Esophagus muscularis mucosa (tissue), 4 donors: Measurements from ENCODE around the gene ERBB4. TPM values are rescaled to one million over a fixed set of nuclear protein-coding genes. Genes with fewer than 3 reads are reported as not detected.

ENCODE experiments used
- DNase-seq: peaks from one replicate; pipeline ENCODE4 v3.0.0-alpha.2; 2017; ENCODE audit errors: extremely low spot score
- H3K27ac ChIP-seq, 4 donors: fragments of 200-600 bp; sonication (generic); replicated peaks in 1 of 4; 1 replicate in 3 of 4; 2 replicates in 1 of 4; pipeline ENCODE4 v1.5.1; 2016 to 2019; ENCODE audit warnings: mild to moderate bottlenecking in 1 of 4
- H3K27me3 ChIP-seq, 4 donors: fragments of 200-600 bp; sonication (generic); one replicate each; pipeline versions ENCODE4 v1.5.1 to v1.6.0; 2016 to 2019
- H3K36me3 ChIP-seq, 4 donors: fragments of 200-600 bp; sonication (generic); one replicate each; pipeline ENCODE4 v1.5.1; 2016 to 2019
- H3K4me1 ChIP-seq, 4 donors: fragments of 200-600 bp; sonication (generic); one replicate each; pipeline ENCODE4 v1.5.1; 2016 to 2019
- H3K4me3 ChIP-seq, 4 donors: fragments of 200-600 bp; sonication (generic); 1 replicate in 2 of 4; 2 replicates in 2 of 4; pipeline ENCODE4 v1.5.1; 2016 to 2019; ENCODE audit warnings: mild to moderate bottlenecking in 4 of 4, moderate library complexity in 1 of 4
- H3K9me3 ChIP-seq, 4 donors: fragments of 200-600 bp; sonication (generic); 1 replicate in 3 of 4; 2 replicates in 1 of 4; pipeline ENCODE4 v1.5.1; 2016 to 2019
- CTCF ChIP-seq, 3 experiments: fragments of 200-600 bp in 2 of 3; fragments of 450-650 bp in 1 of 3; sonication (generic) in 2 of 3; IDR thresholded peaks; one replicate each; pipeline ENCODE4 v1.5.1; 2017 to 2019; ENCODE audit warnings: antibody characterized with exemption in 3 of 3, mild to moderate bottlenecking in 2 of 3, moderate library complexity in 1 of 3
- EP300 ChIP-seq: sonication (generic); formaldehyde crosslinking; IDR thresholded peaks from one replicate; pipeline ENCODE4 v1.6.1; 2017; ENCODE audit warnings: antibody characterized with exemption
- POLR2A ChIP-seq: fragments of 450-650 bp; IDR thresholded peaks from one replicate; pipeline ENCODE4 v1.6.1; 2017; ENCODE audit warnings: antibody characterized with exemption, moderate library complexity, mild to moderate bottlenecking, low read depth
- POLR2AphosphoS5 ChIP-seq, 2 donors: sonication (generic); formaldehyde crosslinking; IDR thresholded peaks; one replicate each; pipeline ENCODE4 v1.6.1; 2017; ENCODE audit warnings: antibody characterized with exemption in 2 of 2
- WGBS: methylation state at CpG from one replicate; pipeline ENCODE4 v1.1.5; 2018; 5-methylcytosine and 5-hydroxymethylcytosine counted together
- intact Hi-C: fragments of 100-400 bp; cut with DNase I; formaldehyde crosslinking; loops from one replicate; pipeline ENCODE4 v1.15.1; 2023
- total RNA-seq, 4 donors: library from RNA; depleted of rRNA; stranded (reverse); fragments of >200 nt; gene quantifications; one replicate each; pipeline versions ENCODE4 v1.1.0 to v1.2.1, GENCODE V29; 2016

The ERBB4 gene
- total RNA-seq, 4 donors from 2014 or later, result under 0.01 to 0.19 (median 0.17) TPM

- WGBS, result 40% methylated on average over 2 of the region's 2 CpGs
- TF ChIP-seq EP300, result no peak
- no peak for TF ChIP-seq POLR2A
- TF ChIP-seq CTCF (IDR thresholded peaks at IDR 0.05), result no peak
- TF ChIP-seq POLR2AphosphoS5 (IDR thresholded peaks at IDR 0.05), result no peak
- Histone ChIP-seq H3K9me3 (no peaks in the 10 kb centered on the region), H3K4me3 (no peak overlapping the region), H3K27ac (no peak overlapping the region), H3K4me1 (no peaks in the 10 kb centered on the region), H3K27me3 (no peaks in the 10 kb centered on the region), H3K36me3 (no peaks in the 10 kb centered on the region)
- intact Hi-C loops, result no loop called here
- no peak for DNase-seq
Measured at GRCh38 chr2:212523756-212524155, 14.8 kb downstream of the ERBB4 start.

DNA sequence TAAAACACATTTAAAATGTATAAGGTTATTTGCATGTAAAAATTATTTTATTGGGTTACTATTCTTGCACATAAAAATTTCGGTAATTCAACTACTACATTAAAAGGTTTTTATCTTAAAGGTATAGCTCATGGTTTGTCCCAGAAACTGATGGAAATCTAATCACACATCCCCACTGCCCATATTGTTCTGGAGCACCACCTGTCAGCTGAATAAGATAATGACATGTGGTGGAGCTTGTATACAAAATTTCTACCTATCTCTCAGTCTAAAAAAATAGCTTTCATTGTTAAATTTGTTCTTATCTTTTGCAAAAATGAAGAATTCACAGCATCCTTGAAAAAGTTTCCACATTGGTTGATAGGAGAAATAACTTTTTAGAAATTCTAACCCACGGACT is 18.3 kb downstream of the ERBB4 start:
- WGBS, result 45% methylated on average over 2 of the region's 2 CpGs
- Histone ChIP-seq H3K27ac (no peak overlapping the region), H3K4me1 (no peaks in the 10 kb centered on the region), H3K36me3 (no peaks in the 10 kb centered on the region), H3K9me3 (no peaks in the 10 kb centered on the region), H3K27me3 (no peaks in the 10 kb centered on the region), H3K4me3 (no peak overlapping the region)
- intact Hi-C loops, result no loop called here
- TF ChIP-seq CTCF (IDR thresholded peaks at IDR 0.05), result no peak
- no peak for TF ChIP-seq EP300
- TF ChIP-seq POLR2AphosphoS5 (IDR thresholded peaks at IDR 0.05), result no peak
- no peak for TF ChIP-seq POLR2A
- DNase-seq, result no peak

DNA sequence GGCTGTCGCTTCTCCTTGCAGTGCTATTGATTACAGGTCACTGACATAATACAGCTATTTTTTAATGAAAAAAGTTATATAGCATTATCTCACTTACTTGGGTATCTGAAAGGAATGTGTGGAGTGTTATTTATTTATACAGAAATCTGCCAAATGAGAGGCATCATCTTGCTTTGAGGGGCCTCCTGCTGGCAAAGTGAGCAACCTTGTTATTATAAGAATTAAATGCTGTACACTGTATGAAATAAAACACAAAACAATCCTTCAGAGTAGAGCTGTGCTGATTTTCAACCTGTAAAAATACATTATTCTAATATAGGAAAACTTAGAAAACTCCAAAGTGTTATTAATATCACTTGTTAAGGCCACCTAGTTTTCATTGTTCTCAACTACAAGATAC is 20.9 kb downstream of the ERBB4 start:
- no peaks in the 10 kb centered on the region for H3K27me3 ChIP-seq
- TF ChIP-seq EP300, result no peak
- no peak for TF ChIP-seq POLR2AphosphoS5 (IDR thresholded peaks at IDR 0.05)
- no peak for TF ChIP-seq POLR2A
- TF ChIP-seq CTCF (IDR thresholded peaks at IDR 0.05), result no peak

GRCh38 chr2:212505586-212505985 is 33.0 kb downstream of the ERBB4 start:
- Histone ChIP-seq H3K4me3 (no peak overlapping the region), H3K27me3 (no peaks in the 10 kb centered on the region), H3K27ac (no peak overlapping the region), H3K9me3 (no peaks in the 10 kb centered on the region), H3K4me1 (no peaks in the 10 kb centered on the region), H3K36me3 (no peaks in the 10 kb centered on the region)
- no peak for TF ChIP-seq POLR2AphosphoS5 (IDR thresholded peaks at IDR 0.05)
- no peak for TF ChIP-seq POLR2A
- 89% methylated on average over 2 of the region's 2 CpGs for WGBS
- DNase-seq, result no peak
- intact Hi-C loops, result no loop called here

More for the DNA sequence above, 20.9 kb downstream of the ERBB4 start:
- Histone ChIP-seq H3K4me1 (no peaks in the 10 kb centered on the region), H3K9me3 (no peaks in the 10 kb centered on the region), H3K36me3 (no peaks in the 10 kb centered on the region), H3K27ac (no peak overlapping the region), H3K4me3 (no peak overlapping the region)
- intact Hi-C loops, result no loop called here
- 90% methylated on average over 1 of the region's 1 CpG for WGBS
- DNase-seq, result no peak

- TF ChIP-seq POLR2A (no peak), EP300 (no peak), POLR2AphosphoS5 (IDR thresholded peaks at IDR 0.05) (no peak), CTCF (IDR thresholded peaks at IDR 0.05) (no peak)
Measured at GRCh38 chr2:212495046-212495445, 43.6 kb downstream of the ERBB4 start.

More at GRCh38 chr2:212495046-212495445, 43.6 kb downstream of the ERBB4 start:
- no peaks in the 10 kb centered on the region for H3K36me3 ChIP-seq
- no peak for DNase-seq
- no peaks in the 10 kb centered on the region for H3K4me1 ChIP-seq
- H3K27ac ChIP-seq, result no peak overlapping the region
- WGBS, result 80% methylated on average over 1 of the region's 1 CpG
- H3K27me3 ChIP-seq, result no peaks in the 10 kb centered on the region
- intact Hi-C loops, result no loop called here
- no peaks in the 10 kb centered on the region for H3K9me3 ChIP-seq
- no peak overlapping the region for H3K4me3 ChIP-seq
